Activated naive CD4-positive, alpha-beta T cell treated with anti-CD3 and anti-CD28 coated beads, Interleukin-2, amount 10 ng/mL, durations not matched to agents 7 days and 5 days (primary cell): Measurements from ENCODE around the gene HS3ST2.

Source experiments
- CTCF ChIA-PET: fragments of 350-600 bp; sonication (Branson Sonifier 250); formaldehyde crosslinking; loops from one replicate; lab custom pipeline; 2021; ENCODE audit warnings: antibody characterized with exemption; lab: Charles Lee
- DNase-seq: peaks from one replicate; pipeline ENCODE4 v3.0.0-alpha.2; 2020
- H3K27ac Mint-ChIP-seq: one replicate; pipeline ENCODE4 v1.8.0; 2021; ENCODE audit warnings: mild to moderate bottlenecking, moderate library complexity, mixed read lengths
- H3K27me3 Mint-ChIP-seq: one replicate; pipeline ENCODE4 v1.8.0; 2021; ENCODE audit warnings: mild to moderate bottlenecking, mixed read lengths
- H3K36me3 Mint-ChIP-seq: one replicate; pipeline ENCODE4 v1.8.0; 2021; ENCODE audit warnings: mixed read lengths
- H3K4me1 Mint-ChIP-seq: one replicate; pipeline ENCODE4 v1.8.0; 2021; ENCODE audit warnings: mixed read lengths
- H3K4me3 Mint-ChIP-seq: one replicate; pipeline ENCODE4 v1.8.0; 2021; ENCODE audit warnings: mild to moderate bottlenecking, moderate library complexity, mixed read lengths
- H3K9me3 Mint-ChIP-seq: one replicate; pipeline ENCODE4 v1.8.0; 2021; ENCODE audit warnings: mixed read lengths

HS3ST2 gene

DNA sequence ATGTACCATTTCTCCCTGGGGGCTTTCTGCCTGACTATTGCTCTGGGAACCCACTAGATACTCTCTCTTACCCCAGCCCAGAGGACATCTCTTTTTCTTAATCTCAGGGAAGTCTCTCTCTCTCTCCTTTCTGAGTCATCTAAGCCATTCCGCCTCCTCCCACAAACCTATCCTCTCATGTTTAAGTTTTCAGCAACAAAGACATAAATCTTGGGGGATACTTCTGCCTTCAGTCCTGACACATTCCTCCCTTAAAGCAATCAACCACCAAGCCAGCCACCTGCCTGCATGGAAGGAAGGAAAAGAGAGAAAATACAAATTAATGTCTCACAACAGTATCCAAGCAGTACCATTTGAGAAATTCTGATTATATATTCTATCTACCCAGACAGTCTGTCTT lies 128.8 kb downstream of the HS3ST2 start:
- Mint-ChIP-seq H3K4me3 (no peak overlapping the region), H3K36me3 (no peaks in the 10 kb centered on the region), H3K4me1 (no peaks in the 10 kb centered on the region), H3K27ac (no peak overlapping the region), H3K27me3 (peaks cover 21% of the 10 kb centered on the region), H3K9me3 (no peaks in the 10 kb centered on the region)
- CTCF ChIA-PET = no interaction called here
- DNase-seq = no peak

DNA sequence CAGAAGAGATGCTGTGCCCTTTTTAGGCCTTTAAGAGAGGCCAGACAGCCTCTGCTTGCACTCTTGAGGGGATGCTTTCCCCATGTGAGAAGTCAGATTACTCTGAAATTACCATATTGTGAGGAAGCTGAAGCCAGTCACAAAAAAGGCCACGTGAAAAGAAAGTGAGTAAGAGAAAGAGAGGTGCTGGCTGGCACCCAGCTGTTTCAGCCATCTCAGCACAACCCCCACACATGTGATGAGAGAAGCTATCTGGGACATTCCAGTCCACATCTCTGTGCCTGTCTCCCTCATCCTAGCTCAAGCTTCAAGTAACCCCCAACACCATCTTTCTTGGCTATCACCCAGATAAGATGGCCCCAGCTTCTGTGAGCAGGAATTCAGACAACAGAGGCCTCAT lies 131.4 kb downstream of the HS3ST2 start:
- Mint-ChIP-seq H3K36me3 (no peaks in the 10 kb centered on the region), H3K27ac (no peak overlapping the region), H3K4me3 (no peak overlapping the region), H3K27me3 (peaks cover 38% of the 10 kb centered on the region), H3K9me3 (no peaks in the 10 kb centered on the region), H3K4me1 (peaks cover 6% of the 10 kb centered on the region)
- CTCF ChIA-PET = interaction anchor here (1.4 kb wide), 1 partner anchor 46 kb away, joined by 5 read pairs; no protein-coding TSS in a partner anchor
- DNase-seq = no peak

DNA sequence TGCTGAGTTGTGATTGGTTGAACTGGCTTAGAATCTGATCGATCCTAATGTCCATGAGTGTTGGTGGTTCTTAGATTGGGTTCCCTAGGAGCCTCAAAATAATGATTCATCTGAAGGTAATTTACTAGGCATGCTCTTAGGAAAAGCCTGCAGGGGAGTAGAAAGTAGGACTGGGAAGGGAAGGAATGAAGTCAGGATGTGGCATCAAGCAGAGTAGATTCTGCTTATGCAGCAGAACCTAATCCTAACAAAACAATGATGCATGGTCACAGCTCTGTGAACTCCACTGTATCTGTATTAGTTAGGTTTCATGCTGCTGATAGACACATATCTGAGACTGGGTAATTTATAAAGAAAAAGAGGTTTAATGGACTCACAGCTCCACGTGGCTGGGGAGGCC lies 132.5 kb downstream of the HS3ST2 start:
- no peaks in the 10 kb centered on the region for H3K36me3 Mint-ChIP-seq
- H3K4me3 Mint-ChIP-seq = no peak overlapping the region
- DNase-seq = no peak
- CTCF ChIA-PET = interaction anchor here (1.4 kb wide), 1 partner anchor 32 kb away, joined by 3 read pairs; no protein-coding TSS in a partner anchor
- H3K4me1 Mint-ChIP-seq = peaks cover 6% of the 10 kb centered on the region
- H3K27ac Mint-ChIP-seq = no peak overlapping the region
- peaks cover 43% of the 10 kb centered on the region for H3K27me3 Mint-ChIP-seq
- H3K9me3 Mint-ChIP-seq = no peaks in the 10 kb centered on the region

DNA sequence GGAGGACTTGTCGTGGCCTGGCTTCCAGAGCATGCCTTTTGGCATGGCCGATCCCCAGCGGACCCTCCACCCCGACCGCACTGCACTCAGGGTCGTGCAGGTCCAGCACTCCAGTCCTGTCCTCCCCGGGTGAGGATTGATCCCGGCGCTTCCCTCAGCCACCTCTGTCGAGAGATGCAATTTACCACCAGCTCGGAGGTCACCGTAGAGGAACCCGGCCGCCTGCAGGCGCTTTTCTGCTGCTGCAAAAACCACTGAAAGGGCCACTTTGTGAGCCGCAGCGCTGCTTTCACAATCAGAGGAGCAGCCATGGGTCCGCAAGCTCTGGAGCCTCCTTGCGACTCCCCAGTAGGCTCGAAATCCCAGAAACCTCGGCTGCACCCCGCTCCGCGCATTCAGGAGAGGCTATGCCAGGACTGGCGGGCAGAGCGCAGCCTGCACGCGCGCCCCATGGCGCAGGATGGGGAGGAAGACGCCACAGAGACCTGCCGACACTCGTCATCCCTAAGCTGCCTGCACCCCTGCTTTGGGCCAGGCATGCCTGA lies 134.2 kb downstream of the HS3ST2 start:
- H3K9me3 Mint-ChIP-seq = no peaks in the 10 kb centered on the region
- no peak overlapping the region for H3K27ac Mint-ChIP-seq
- CTCF ChIA-PET = interaction anchor here (1.2 kb wide), 1 partner anchor 48 kb away, joined by 3 read pairs; no protein-coding TSS in a partner anchor
- no peak overlapping the region for H3K4me3 Mint-ChIP-seq
- H3K36me3 Mint-ChIP-seq = no peaks in the 10 kb centered on the region
- peaks cover 39% of the 10 kb centered on the region for H3K27me3 Mint-ChIP-seq
- H3K4me1 Mint-ChIP-seq = peaks cover 6% of the 10 kb centered on the region
- no peak for DNase-seq

DNA sequence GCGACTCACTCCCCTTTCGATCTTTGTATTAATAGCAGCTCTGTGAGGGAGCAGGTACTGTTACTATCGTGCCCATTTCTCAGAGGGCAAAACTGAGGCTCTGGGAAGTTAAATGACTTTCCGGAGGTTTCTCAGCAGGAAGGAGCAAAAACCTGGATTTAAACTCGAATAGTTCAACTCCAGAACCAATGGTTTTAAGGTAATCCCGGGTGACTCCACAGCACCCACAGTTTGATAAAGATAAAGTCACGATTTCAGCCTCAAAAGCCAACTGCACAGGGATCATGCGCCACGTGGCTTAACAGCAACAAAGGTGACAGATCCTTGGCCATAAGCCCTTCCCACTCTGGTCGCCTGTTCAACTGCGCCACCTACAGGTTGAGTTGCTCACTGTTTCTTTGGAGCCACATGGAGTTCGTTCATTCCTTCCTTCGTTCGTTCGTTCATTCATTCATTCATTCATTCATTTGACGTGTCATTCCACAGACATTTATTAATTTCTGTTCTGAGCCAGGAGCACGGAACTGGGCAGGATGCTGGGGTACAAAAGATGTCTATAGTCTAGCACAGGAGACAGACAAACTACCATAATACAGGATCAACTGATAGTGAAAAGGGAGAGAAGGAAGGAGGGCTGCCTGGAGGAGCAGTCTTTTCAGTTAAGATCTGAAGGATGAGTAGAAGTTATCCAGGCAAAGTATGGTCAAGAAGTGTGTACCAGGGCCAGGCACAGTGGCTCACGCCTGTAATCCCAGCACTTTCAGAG lies 134.8 kb downstream of the HS3ST2 start:
- no peak overlapping the region for H3K27ac Mint-ChIP-seq

DNA sequence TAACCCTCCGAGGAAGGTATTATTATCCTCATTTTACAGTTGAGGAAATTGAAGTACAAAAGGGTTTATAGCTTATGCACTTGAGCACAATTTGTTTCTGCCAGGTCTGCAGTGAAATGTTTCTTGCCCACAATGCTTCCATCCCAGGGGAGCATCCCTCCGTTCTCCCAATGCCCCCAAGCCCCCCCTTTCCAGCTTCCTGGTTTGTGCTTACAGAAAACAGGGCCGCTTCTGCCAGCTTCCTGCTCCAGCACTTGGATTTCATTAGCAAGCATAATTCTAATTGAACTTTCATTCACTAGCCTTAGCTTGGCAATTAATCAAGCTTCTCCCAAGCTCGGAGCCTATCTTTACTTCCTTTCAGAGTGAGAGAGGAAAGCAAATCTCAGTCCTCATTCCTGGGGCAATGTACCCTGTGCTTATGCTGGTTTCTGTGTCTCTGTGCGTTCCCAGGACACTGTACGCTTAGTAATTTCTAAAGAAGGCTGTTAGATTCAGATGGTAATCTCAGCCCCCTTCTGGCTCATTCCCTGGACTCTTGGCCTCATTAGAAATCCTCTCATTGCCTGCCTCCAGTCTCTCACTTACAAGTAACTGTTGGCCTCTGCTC lies 141.6 kb downstream of the HS3ST2 start:
- no peaks in the 10 kb centered on the region for H3K9me3 Mint-ChIP-seq
- H3K27me3 Mint-ChIP-seq = peaks cover 18% of the 10 kb centered on the region
- CTCF ChIA-PET = no interaction called here
- H3K27ac Mint-ChIP-seq = no peak overlapping the region
- no peaks in the 10 kb centered on the region for H3K36me3 Mint-ChIP-seq
- no peak for DNase-seq
- no peaks in the 10 kb centered on the region for H3K4me1 Mint-ChIP-seq
- H3K4me3 Mint-ChIP-seq = no peak overlapping the region

More for the DNA sequence above, 134.8 kb downstream of the HS3ST2 start:
- DNase-seq = peak; percentile 71
- H3K4me1 Mint-ChIP-seq = peaks cover 6% of the 10 kb centered on the region
- peaks cover 39% of the 10 kb centered on the region for H3K27me3 Mint-ChIP-seq
- CTCF ChIA-PET = interaction anchor here (1.2 kb wide), 1 partner anchor 49 kb away, joined by 3 read pairs; no protein-coding TSS in a partner anchor
- no peaks in the 10 kb centered on the region for H3K36me3 Mint-ChIP-seq
- no peak overlapping the region for H3K4me3 Mint-ChIP-seq
- H3K9me3 Mint-ChIP-seq = no peaks in the 10 kb centered on the region

DNA sequence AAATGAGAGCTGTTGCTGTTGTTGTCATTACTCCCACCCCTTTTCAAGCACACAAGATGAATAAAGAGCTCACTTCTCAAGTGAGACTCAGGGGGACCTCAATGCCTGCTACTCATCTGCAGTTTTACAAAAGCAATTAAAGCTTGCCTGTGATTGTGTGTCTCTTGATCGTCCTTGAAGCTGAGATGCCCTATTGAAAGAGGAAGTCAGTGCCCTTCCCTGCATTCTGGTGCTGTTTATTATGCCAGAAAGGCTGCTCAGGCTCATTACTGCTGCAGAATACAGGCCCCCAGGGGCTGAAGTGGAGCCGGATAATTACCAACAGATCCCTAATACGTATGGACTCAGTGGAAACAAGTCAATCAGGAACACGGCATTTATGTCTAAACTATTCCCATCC lies 147.2 kb downstream of the HS3ST2 start:
- no peak for DNase-seq
- peaks cover 1% of the 10 kb centered on the region for H3K9me3 Mint-ChIP-seq
- no peaks in the 10 kb centered on the region for H3K36me3 Mint-ChIP-seq
- peaks cover 22% of the 10 kb centered on the region for H3K27me3 Mint-ChIP-seq
- CTCF ChIA-PET = no interaction called here
- no peaks in the 10 kb centered on the region for H3K4me1 Mint-ChIP-seq
- no peak overlapping the region for H3K4me3 Mint-ChIP-seq
- no peak overlapping the region for H3K27ac Mint-ChIP-seq

DNA sequence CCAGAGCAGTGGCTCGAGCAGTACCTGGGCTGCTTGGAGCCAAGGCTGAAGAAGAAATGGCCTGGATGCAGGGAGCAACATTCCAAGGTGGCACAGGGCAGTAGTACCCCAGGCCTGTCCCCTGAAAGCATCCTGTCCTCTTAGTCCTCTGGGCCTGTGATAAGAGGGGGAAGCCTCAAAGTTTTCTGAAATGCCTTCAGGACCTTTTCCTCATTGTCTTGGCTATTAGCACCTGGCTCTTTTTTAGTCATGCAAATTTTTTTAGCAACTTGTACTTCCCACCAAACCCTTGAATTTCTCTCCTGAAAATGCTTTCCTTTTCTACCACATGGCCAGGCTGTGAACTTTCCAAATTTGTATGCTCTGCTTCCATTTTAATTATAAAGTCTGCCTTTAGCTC lies 148.9 kb downstream of the HS3ST2 start:
- H3K4me1 Mint-ChIP-seq = no peaks in the 10 kb centered on the region
- CTCF ChIA-PET = no interaction called here

More for the DNA sequence above, 148.9 kb downstream of the HS3ST2 start:
- DNase-seq = no peak
- H3K9me3 Mint-ChIP-seq = peaks cover 1% of the 10 kb centered on the region
- H3K4me3 Mint-ChIP-seq = no peak overlapping the region
- peaks cover 16% of the 10 kb centered on the region for H3K27me3 Mint-ChIP-seq
- no peak overlapping the region for H3K27ac Mint-ChIP-seq
- no peaks in the 10 kb centered on the region for H3K36me3 Mint-ChIP-seq
